ENCODE data around the gene ADGRF3.

ADGRF3 gene

GRCh38 chr2:26344581-26345282 lies 1.9 kb downstream of the ADGRF3 start:
- peak overlapping the region; percentile 80 for H3K4me3 ChIP-seq (ENCODE audit: low read depth, low read length, poor library complexity, severe bottlenecking)
- peak overlapping the region; percentile 84 for H3K9ac ChIP-seq (ENCODE audit: low read length)
- no peak overlapping the region for H3K27ac ChIP-seq (ENCODE audit: low read depth, low read length, poor library complexity, severe bottlenecking)
- no peak for TF ChIP-seq EZH2 (IDR thresholded peaks at IDR 0.05; ENCODE audit: borderline replicate concordance, low read length)
- no peak for TF ChIP-seq CTCF (IDR thresholded peaks at IDR 0.05; ENCODE audit: low read length)
- no peaks in the 10 kb centered on the region for H3K36me3 ChIP-seq (ENCODE audit: insufficient read depth, low read length)
- H3K79me2 ChIP-seq (ENCODE audit: insufficient read depth, low read length), result peaks cover 32% of the 10 kb centered on the region
- H2AFZ ChIP-seq (ENCODE audit: low read length), result no peak overlapping the region
- no peaks in the 10 kb centered on the region for H4K20me1 ChIP-seq (ENCODE audit: insufficient read depth, low read length)
- no peaks in the 10 kb centered on the region for H3K9me3 ChIP-seq (ENCODE audit: low read length)
- no peaks in the 10 kb centered on the region for H3F3A ChIP-seq (ENCODE audit: insufficient read depth, low read length)
- no peaks in the 10 kb centered on the region for H3K27me3 ChIP-seq (ENCODE audit: insufficient read depth, low read length)
- peaks cover 29% of the 10 kb centered on the region for H3K4me1 ChIP-seq (ENCODE audit: insufficient read depth, low read length, severe bottlenecking)
- no peaks in the 10 kb centered on the region for H3K9me2 ChIP-seq (ENCODE audit: low read depth, low read length)
- H3K4me2 ChIP-seq (ENCODE audit: low read length), result peak overlapping the region; percentile 71

GRCh38 chr2:26340831-26341230 lies 5.8 kb downstream of the ADGRF3 start:
- no peak for TF ChIP-seq CTCF (IDR thresholded peaks at IDR 0.05; ENCODE audit: low read length)
- TF ChIP-seq EZH2 (IDR thresholded peaks at IDR 0.05; ENCODE audit: borderline replicate concordance, low read length), result no peak
- no peaks in the 10 kb centered on the region for H3K9me3 ChIP-seq (ENCODE audit: low read length)
- H3F3A ChIP-seq (ENCODE audit: insufficient read depth, low read length), result no peaks in the 10 kb centered on the region
- no peak overlapping the region for H3K4me3 ChIP-seq (ENCODE audit: low read depth, low read length, poor library complexity, severe bottlenecking)
- H3K27me3 ChIP-seq (ENCODE audit: insufficient read depth, low read length), result no peaks in the 10 kb centered on the region
- no peaks in the 10 kb centered on the region for H4K20me1 ChIP-seq (ENCODE audit: insufficient read depth, low read length)
- H3K9me2 ChIP-seq (ENCODE audit: low read depth, low read length), result no peaks in the 10 kb centered on the region
- peaks cover 10% of the 10 kb centered on the region for H3K4me1 ChIP-seq (ENCODE audit: insufficient read depth, low read length, severe bottlenecking)
- H2AFZ ChIP-seq (ENCODE audit: low read length), result no peak overlapping the region
- H3K4me2 ChIP-seq (ENCODE audit: low read length), result no peak overlapping the region
- H3K9ac ChIP-seq (ENCODE audit: low read length), result no peak overlapping the region
- no peaks in the 10 kb centered on the region for H3K36me3 ChIP-seq (ENCODE audit: insufficient read depth, low read length)
- H3K79me2 ChIP-seq (ENCODE audit: insufficient read depth, low read length), result no peaks in the 10 kb centered on the region
- H3K27ac ChIP-seq (ENCODE audit: low read depth, low read length, poor library complexity, severe bottlenecking), result no peak overlapping the region

GRCh38 chr2:26337298-26337697 lies 9.3 kb downstream of the ADGRF3 start:
- no peak overlapping the region for H3K4me3 ChIP-seq (ENCODE audit: low read depth, low read length, poor library complexity, severe bottlenecking)
- no peak overlapping the region for H3K4me2 ChIP-seq (ENCODE audit: low read length)
- no peaks in the 10 kb centered on the region for H3K4me1 ChIP-seq (ENCODE audit: insufficient read depth, low read length, severe bottlenecking)
- H3K27me3 ChIP-seq (ENCODE audit: insufficient read depth, low read length), result no peaks in the 10 kb centered on the region; the same call in 1 of the 2 replicates
- no peak for TF ChIP-seq EZH2 (IDR thresholded peaks at IDR 0.05; ENCODE audit: borderline replicate concordance, low read length)
- no peak for TF ChIP-seq CTCF (IDR thresholded peaks at IDR 0.05; ENCODE audit: low read length)
- no peaks in the 10 kb centered on the region for H3K9me2 ChIP-seq (ENCODE audit: low read depth, low read length)
- no peaks in the 10 kb centered on the region for H3F3A ChIP-seq (ENCODE audit: insufficient read depth, low read length)
- no peaks in the 10 kb centered on the region for H3K9me3 ChIP-seq (ENCODE audit: low read length)
- no peak overlapping the region for H3K9ac ChIP-seq (ENCODE audit: low read length)
- H2AFZ ChIP-seq (ENCODE audit: low read length), result no peak overlapping the region
- H3K36me3 ChIP-seq (ENCODE audit: insufficient read depth, low read length), result no peaks in the 10 kb centered on the region
- H4K20me1 ChIP-seq (ENCODE audit: insufficient read depth, low read length), result no peaks in the 10 kb centered on the region
- H3K79me2 ChIP-seq (ENCODE audit: insufficient read depth, low read length), result no peaks in the 10 kb centered on the region
- H3K27ac ChIP-seq (ENCODE audit: low read depth, low read length, poor library complexity, severe bottlenecking), result no peak overlapping the region

Measured in OCI-LY1 (cell line).